GM21526 (cell line): ENCODE measurements around the gene BIRC5.
A peak's percentile ranks its signal among the peaks of the same experiment; 100 is the strongest.

ENCODE experiments used
- ATAC-seq: cut with Tn5 transposase; IDR thresholded peaks from one replicate; pipeline ENCODE4 v1.9.1; 2021; ENCODE audit warnings: moderate library complexity; ENCODE audit not compliant: unreplicated experiment, low FRiP score

BIRC5 gene

DNA sequence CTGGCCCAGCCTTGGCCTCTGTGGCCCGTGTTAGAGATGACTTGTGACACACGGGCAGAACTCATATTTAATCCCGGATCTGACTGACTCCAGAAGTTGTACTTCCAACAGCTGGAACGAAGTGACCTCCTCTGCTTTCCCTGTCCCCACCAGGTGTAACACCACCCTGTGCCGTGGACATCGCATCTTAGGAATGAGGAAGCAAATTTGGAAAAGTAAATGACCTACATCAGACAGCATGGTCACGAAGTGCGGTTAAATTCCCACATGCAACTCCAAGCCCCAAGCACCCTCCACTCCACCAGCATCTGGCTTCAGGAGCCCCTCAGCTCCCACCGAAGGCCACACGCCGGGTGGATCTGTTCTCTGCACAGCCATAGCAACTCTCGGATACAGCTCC lies 30.1 kb upstream of the BIRC5 start:
- ATAC-seq: no peak

DNA sequence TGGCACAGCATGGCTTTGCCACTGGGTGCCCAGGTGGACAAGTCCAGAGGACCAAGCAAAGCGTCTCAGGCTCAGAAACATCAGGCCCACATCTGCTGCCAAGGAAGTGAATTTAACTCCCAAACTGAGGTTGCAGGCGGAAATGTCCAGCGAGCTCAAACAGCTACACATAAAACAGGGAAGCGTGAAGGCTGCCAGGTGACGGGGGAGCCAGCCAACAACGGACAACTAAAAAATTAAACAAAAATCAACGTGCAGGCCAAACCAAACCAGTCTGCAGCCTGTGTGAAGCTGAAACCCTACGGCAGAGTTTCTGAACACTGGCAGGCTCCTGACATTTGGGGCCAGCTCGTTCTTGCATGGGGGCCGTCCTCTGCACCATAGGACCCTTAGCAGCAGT lies 29.7 kb upstream of the BIRC5 start:
- ATAC-seq: no peak

DNA sequence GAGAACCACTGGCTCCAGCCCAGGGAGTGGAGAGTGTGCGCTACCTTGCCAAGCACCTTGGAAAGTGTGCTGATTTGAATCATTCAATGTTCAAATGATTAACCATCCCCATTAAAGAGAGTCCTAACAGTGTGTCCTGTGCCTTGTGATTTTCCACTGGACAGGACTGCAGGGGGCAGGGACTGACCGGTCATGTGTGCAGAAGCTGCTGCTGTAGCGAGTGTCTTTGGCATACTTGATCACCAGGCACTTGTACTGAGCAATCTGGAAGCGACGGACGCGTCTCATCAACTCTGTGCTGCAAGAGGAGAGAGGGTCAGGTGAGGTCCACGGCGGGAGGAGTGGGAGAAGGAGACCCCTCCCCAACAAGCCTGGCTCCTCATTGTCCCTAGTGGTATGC lies 29.2 kb upstream of the BIRC5 start:
- no peak for ATAC-seq

DNA sequence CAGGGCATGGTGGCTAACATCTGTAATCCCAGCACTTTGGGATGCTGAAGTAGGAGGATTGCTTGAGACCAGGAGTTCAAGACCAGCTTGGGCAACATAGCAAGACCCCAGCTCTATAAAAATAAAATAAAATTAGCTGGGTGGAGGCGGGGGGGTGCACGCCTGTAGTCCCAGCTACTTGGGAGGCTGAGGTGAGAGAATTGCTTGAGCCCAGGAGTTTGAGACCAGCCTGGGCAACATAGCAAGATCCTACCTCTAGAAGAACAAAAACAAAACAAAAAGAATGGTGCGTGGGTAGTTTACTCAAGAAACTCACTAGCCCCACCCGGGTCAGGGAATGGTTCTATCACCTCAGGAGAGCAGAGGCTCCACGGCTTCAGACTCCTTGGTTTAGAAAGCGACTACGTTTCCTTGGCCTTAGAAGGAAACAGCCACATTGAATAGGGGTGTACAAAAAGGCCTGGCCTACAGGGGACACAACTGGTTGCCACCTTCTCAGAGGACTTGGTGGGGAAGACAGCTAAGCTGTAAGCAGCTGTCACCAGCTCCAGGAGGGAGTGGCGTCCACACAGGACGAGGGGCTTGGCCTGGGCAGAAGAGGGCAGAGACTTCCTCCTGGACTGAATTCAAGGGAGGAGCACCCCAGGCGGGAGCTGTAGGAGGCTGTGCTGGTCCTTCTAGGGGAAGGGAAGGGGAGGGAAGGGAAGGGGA lies 27.9 kb upstream of the BIRC5 start:
- ATAC-seq: no peak

DNA sequence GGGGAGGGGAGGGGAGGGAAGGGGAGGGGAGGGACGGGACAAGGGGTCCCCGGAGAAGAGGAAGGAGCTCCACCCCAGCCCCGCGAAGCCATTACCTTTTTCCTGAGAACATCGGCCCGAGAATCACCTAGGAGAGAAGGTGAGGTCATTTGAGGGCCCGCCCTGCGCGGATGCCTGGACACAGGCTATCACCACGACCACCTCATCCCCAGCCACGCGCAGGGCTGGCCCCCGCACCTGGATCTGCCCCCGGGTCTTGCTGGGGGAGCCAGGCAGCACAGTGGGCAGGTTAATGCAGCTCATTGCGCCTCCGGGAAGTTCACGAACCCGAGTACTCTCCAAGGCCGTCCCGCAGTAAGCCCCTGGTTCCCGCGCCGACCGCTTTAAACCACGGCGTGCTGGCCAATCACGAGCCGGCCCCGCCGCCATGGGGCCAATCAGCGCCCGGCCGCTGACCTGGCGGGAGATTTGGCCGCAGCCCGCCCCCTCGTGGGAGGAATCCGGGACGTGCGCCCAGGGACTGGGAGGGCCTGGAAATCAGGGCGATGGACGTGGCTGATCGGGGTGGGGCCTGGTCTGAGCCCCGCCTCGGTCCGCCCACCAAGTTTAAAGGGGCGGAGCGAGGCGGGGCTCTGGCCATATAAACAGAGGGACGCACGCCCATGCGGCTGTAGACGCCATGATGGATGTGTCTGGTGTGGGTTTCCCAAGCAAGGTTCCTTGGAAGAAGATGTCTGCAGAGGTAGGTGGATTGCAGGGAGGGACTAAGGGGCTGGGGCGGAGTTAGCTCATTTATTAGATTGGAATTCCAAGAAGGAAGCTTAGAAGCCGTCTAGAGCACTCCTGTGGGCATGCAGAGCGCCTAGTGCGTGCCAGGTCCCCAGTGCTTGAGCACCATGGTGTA lies 27.1 kb upstream of the BIRC5 start, which contains the start of the genes AFMID and TK1:
TSS of gene AFMID (plus strand) at position 671 of the 904 bp plus-strand sequence. CDS start at position 680, 9 bp downstream.
TSS of gene TK1 (minus strand) at position 361 of the 904 bp plus-strand sequence. CDS start at position 303, 58 bp downstream.
- ATAC-seq: peak; percentile 73

DNA sequence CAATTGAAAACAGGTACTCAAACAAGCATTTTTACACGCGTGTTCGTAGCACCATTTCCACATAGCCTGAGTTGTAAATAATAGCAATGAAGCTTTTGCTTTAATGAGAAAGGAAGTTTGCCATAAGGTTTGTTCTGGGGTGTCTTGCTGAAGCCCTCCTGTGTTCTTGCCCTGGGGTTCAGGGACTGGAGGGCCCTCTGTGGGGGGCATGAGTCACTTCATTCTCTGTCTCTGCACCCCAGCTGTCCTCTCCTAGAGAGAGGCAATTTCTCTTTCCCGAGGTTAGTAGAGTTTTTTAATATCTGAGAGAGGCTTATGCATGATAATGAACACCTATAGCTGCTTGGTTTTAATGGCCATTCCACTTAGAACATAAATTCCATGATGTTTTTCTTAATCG lies 17.3 kb upstream of the BIRC5 start:
- no peak for ATAC-seq

DNA sequence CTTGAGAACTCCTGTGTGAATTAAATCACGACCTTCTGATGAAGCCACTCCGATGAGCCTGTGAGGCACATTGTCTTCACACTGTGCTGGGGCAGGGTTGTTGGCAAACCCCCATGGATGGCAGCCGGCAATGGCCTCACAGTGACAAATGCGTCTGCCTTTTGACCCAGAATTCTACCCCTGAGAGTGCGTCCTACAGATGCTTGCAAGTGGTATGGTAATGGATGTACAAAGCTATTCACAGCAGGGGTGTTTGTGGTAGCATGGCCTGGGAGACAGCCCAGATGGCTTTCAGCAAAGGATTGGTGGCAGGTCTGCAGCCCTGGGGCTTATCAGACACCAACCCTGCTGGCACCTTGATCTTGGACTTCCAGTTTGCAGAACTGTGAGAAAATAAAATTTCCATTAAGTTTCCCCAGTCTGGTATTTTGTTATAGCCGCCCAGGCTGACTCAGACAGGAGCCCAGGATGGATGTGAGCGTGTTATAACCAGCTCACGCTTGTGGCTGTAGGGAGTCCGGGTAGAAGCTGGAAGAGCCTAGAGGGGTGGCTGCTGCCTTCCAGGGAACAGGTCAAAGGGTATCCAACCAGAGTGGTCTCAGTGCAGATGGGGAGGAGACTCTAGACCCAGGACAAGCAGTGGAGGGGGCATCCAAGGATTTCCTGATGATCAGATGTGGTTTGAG lies 16.8 kb upstream of the BIRC5 start:
- no peak for ATAC-seq

DNA sequence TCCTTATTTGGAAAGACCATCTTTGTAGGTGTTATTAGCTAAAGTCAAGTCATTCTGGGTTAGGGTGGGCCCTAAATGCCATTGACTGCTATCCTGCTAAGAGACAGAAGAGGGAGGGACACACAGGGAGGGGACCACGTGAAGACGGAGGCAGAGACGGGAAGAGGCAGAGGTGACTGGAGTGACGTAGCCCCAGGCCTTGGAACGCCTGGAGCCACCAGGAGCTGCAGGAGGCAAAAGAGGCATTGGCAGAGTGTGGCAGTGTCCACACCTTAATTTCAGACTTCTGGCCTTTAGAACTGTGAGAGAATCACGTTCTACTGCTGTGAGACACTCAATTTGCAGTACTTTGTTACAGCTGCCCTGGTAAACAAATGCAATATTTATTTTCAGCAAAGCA lies 13.6 kb upstream of the BIRC5 start:
- ATAC-seq: no peak

DNA sequence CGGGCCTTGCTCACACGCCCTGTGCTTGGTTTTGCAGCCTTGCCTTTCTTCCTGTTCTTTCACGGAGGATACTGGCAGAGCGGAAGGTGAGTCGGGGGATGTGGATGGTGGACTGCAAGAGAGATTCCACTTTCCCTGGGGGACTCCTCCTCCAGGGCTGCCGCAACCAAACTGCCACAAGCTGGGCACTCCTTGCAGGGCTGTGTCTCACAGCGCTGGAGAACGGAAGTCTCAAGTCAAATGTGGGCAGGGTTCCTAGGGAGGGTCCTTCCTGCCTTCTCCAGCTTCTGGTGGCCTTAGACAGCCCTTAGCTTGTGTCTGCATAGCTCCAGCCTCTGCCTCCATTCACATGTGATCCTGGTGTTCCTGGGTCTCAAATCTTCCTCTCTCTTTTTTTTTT lies 11.4 kb upstream of the BIRC5 start:
- ATAC-seq: no peak

DNA sequence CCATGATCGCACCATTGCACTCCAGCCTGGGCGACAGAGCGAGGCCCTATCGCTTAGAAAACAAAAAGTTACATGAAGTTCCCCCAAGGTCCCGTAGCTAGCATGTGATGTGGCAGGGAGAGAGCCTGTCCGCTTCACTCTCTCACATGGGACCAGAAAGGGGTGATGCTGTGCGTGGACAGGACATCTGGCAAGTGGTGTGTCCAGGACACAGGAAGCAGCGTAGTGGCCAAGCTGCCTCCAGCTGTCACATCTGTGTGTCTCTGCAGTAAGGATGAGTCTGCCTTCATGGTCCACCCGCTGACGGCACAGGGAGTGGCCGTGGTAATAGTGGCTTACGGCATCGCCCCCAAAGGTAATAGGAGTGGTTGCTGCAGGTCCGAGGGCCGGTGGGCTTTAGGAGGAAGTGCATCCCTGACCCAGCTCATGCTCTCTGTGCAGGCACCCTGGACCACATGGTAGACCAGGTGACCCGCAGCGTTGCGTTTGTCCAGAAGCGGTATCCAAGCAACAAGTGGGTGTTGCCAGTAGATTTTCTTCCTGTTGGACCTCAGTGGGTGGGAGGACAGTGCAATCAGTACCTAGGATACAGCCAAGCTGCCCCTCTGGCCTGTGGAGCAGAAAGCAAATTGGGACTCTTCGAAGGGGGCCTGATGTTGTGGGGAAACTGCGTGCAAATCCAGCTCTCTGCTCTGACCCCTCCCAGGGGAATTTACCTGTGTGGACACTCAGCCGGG lies 9.5 kb upstream of the BIRC5 start:
- no peak for ATAC-seq

DNA sequence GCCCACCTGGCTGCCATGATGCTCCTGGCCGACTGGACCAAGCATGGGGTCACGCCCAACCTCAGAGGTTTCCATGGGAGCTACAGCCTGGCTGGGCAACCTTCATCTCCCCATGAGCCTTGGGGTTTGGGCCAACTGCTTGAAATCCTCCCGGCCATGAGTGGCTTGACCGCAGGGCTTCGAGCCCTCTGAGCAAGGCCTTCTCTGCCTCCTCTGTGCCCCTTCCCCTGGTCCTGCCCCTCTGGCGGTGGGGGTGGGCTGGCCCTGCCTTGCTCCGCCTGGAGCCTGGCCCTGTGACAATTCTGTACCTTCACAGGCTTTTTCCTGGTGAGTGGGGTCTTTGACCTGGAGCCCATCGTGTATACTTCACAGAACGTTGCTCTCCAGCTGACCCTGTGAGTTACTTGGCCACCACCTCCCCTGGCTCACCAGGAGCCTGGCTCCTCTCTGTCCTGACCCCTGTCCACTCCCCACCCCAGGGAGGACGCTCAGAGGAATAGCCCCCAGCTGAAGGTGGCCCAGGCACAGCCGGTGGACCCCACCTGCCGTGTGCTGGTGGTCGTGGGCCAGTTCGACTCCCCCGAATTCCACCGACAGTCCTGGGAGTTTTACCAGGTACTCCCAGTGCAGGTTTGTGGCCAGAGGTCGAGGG lies 8.8 kb upstream of the BIRC5 start:
- ATAC-seq: no peak

DNA sequence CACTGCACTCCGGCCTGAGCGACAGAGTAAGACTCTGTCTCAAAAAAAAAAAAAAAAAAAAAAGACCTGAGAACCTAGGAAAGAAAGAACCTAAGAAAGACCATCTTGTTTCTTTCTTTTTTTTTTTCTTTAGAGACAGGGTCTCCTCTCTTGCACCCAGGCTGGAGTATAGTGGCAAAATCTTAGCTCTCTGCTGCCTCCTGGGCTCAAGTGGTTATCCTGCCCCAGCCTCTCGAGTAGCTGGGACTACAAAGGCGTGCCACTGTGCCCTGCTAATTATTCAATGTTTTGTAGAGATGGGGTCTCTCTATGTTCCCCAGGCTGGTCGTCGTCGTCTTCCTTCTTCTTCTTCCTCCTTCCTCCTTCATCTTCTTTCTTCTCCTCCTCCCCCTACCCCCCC lies 7.8 kb upstream of the BIRC5 start:
- ATAC-seq: no peak

DNA sequence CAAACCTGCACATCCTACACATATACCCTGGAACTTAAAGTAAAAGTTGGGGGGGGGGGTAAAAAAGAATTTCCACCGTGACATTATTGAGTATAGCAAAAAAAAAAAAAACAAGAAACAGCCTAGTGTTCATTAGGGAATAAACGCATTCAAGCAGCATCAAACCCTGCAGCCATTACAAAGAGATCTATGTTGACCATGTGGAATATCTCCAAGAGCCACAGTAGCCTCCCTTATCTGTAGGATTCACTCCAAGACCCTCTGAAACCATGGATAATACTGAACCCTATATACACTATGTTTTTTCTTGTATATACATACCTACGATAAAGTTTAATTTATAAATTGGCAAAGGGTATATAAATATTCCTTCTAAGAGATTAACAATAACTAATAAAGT lies 5.6 kb upstream of the BIRC5 start:
- no peak for ATAC-seq

DNA sequence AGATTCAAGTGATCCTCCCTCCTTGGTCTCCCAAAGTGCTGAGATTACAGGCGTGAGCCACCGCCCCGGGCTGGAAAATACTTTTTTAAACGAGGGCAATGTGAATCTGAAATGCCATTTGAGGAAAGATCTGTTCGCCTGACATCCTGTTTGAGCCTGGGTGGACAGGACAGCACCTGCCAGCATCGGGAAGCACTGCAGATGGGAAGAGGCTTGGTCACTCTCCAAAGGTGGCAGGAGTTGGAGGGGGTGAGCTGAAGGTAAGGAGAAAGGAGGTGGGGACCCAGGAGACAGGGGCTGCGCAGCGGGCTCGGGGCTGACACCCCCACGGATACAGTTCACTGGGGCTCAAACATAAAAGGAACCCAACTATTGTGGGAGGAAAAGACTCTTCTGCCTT lies 3.9 kb upstream of the BIRC5 start:
- no peak for ATAC-seq

DNA sequence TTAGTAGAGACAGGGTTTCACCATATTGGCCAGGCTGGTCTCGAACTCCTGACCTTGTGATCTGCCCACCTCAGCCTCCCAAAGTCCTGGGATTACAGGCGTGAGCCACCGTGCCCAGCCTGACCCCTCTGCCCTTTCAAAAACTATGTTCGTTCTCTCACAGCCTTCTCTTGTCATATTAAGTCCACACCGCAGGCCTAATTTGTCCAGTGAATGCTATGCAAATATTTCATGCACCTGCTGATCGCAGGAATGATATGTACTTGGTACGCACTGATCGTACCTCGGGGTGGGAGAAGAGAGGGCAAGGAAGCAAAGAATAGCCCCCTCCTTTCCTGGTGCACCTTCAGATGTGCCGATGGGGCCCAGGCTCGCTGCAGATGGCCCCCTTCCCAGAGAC lies 3.0 kb upstream of the BIRC5 start:
- ATAC-seq: no peak

DNA sequence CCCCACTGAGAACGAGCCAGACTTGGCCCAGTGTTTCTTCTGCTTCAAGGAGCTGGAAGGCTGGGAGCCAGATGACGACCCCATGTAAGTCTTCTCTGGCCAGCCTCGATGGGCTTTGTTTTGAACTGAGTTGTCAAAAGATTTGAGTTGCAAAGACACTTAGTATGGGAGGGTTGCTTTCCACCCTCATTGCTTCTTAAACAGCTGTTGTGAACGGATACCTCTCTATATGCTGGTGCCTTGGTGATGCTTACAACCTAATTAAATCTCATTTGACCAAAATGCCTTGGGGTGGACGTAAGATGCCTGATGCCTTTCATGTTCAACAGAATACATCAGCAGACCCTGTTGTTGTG lies 631 bp downstream of the BIRC5 start:
- ATAC-seq: no peak

DNA sequence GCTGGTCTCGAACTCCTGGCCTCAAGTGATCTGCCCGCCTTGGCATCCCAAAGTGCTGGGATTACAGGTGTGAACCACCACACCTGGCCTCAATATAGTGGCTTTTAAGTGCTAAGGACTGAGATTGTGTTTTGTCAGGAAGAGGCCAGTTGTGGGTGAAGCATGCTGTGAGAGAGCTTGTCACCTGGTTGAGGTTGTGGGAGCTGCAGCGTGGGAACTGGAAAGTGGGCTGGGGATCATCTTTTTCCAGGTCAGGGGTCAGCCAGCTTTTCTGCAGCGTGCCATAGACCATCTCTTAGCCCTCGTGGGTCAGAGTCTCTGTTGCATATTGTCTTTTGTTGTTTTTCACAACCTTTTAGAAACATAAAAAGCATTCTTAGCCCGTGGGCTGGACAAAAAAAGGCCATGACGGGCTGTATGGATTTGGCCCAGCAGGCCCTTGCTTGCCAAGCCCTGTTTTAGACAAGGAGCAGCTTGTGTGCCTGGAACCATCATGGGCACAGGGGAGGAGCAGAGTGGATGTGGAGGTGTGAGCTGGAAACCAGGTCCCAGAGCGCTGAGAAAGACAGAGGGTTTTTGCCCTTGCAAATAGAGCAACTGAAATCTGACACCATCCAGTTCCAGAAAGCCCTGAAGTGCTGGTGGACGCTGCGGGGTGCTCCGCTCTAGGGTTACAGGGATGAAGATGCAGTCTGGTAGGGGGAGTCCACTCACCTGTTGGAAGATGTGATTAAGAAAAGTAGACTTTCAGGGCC lies 5.5 kb downstream of the BIRC5 start:
- no peak for ATAC-seq

DNA sequence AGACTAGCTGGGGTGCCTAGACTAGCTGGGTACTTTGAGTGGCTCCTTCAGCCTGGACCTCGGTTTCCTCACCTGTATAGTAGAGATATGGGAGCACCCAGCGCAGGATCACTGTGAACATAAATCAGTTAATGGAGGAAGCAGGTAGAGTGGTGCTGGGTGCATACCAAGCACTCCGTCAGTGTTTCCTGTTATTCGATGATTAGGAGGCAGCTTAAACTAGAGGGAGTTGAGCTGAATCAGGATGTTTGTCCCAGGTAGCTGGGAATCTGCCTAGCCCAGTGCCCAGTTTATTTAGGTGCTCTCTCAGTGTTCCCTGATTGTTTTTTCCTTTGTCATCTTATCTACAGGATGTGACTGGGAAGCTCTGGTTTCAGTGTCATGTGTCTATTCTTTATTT lies 9.0 kb downstream of the BIRC5 start:
- no peak for ATAC-seq

DNA sequence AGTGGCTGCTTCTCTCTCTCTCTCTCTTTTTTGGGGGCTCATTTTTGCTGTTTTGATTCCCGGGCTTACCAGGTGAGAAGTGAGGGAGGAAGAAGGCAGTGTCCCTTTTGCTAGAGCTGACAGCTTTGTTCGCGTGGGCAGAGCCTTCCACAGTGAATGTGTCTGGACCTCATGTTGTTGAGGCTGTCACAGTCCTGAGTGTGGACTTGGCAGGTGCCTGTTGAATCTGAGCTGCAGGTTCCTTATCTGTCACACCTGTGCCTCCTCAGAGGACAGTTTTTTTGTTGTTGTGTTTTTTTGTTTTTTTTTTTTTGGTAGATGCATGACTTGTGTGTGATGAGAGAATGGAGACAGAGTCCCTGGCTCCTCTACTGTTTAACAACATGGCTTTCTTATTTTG lies 9.7 kb downstream of the BIRC5 start:
- ATAC-seq: no peak
